Measurements from ENCODE around the gene KIF1B.

DNA sequence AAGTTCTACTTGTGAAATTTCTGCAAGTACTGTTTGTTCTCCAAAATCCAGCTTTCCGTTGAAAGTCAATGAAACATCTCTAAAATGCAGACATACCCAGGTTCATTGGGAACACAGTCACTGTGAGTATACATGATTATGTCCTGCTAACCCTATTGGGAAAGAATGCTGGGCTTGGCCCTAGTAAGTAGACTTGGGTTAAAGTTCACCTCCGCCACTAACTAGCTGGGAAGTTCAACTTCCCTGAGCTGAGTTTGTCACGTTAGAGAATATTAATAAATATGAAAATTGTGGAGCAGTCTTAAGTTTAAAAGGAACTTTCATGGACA is 178.0 kb downstream of the KIF1B start:
- TF ChIP-seq, protein P1, sequence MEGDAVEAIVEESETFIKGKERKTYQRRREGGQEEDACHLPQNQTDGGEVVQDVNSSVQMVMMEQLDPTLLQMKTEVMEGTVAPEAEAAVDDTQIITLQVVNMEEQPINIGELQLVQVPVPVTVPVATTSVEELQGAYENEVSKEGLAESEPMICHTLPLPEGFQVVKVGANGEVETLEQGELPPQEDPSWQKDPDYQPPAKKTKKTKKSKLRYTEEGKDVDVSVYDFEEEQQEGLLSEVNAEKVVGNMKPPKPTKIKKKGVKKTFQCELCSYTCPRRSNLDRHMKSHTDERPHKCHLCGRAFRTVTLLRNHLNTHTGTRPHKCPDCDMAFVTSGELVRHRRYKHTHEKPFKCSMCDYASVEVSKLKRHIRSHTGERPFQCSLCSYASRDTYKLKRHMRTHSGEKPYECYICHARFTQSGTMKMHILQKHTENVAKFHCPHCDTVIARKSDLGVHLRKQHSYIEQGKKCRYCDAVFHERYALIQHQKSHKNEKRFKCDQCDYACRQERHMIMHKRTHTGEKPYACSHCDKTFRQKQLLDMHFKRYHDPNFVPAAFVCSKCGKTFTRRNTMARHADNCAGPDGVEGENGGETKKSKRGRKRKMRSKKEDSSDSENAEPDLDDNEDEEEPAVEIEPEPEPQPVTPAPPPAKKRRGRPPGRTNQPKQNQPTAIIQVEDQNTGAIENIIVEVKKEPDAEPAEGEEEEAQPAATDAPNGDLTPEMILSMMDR (IDR thresholded peaks at IDR 0.05), result no peak
- TF ChIP-seq EZH2 (IDR thresholded peaks at IDR 0.05; ENCODE audit: borderline replicate concordance, insufficient read depth, low read depth, low read length, poor library complexity, severe bottlenecking), result no peak

Measured in B cell (primary cell).